ENCODE results near the gene KTN1.

The KTN1 gene

GRCh38 chr14:55583942-55584468 is 4.0 kb downstream of the KTN1 start:
- TF ChIP-seq GATA3 (IDR thresholded peaks at IDR 0.05; ENCODE audit: low read depth, low read length) (peak; percentile 75), GATA2 (IDR thresholded peaks at IDR 0.05; ENCODE audit: low read depth, low read length) (peak; percentile 87)

- TF ChIP-seq GATA3 (IDR thresholded peaks at IDR 0.05; ENCODE audit: low read depth, low read length) (no peak), GATA2 (IDR thresholded peaks at IDR 0.05; ENCODE audit: low read depth, low read length) (no peak)
These were observed 5.8 kb downstream of the KTN1 start for GRCh38 chr14:55585854-55586253.

GRCh38 chr14:55586411-55586810 is 6.4 kb downstream of the KTN1 start:
- TF ChIP-seq GATA2 (IDR thresholded peaks at IDR 0.05; ENCODE audit: low read depth, low read length) (no peak), GATA3 (IDR thresholded peaks at IDR 0.05; ENCODE audit: low read depth, low read length) (no peak)

GRCh38 chr14:55587847-55588246 is 7.8 kb downstream of the KTN1 start:
- TF ChIP-seq GATA3 (IDR thresholded peaks at IDR 0.05; ENCODE audit: low read depth, low read length): no peak
- TF ChIP-seq GATA2 (IDR thresholded peaks at IDR 0.05; ENCODE audit: low read depth, low read length): no peak

- TF ChIP-seq GATA2 (IDR thresholded peaks at IDR 0.05; ENCODE audit: low read depth, low read length) (no peak), GATA3 (IDR thresholded peaks at IDR 0.05; ENCODE audit: low read depth, low read length) (no peak)
These were observed 8.3 kb downstream of the KTN1 start for GRCh38 chr14:55588259-55588699.

- no peak for TF ChIP-seq GATA2 (IDR thresholded peaks at IDR 0.05; ENCODE audit: low read depth, low read length)
- no peak for TF ChIP-seq GATA3 (IDR thresholded peaks at IDR 0.05; ENCODE audit: low read depth, low read length)
These were observed 9.2 kb downstream of the KTN1 start for GRCh38 chr14:55589171-55589570.

GRCh38 chr14:55592436-55592835 is 12.4 kb downstream of the KTN1 start:
- no peak for TF ChIP-seq GATA3 (IDR thresholded peaks at IDR 0.05; ENCODE audit: low read depth, low read length)
- no peak for TF ChIP-seq GATA2 (IDR thresholded peaks at IDR 0.05; ENCODE audit: low read depth, low read length)

- TF ChIP-seq GATA3 (IDR thresholded peaks at IDR 0.05; ENCODE audit: low read depth, low read length) (no peak), GATA2 (IDR thresholded peaks at IDR 0.05; ENCODE audit: low read depth, low read length) (no peak)
These were observed 13.7 kb downstream of the KTN1 start for GRCh38 chr14:55593698-55594097.

- TF ChIP-seq GATA3 (IDR thresholded peaks at IDR 0.05; ENCODE audit: low read depth, low read length) (no peak), GATA2 (IDR thresholded peaks at IDR 0.05; ENCODE audit: low read depth, low read length) (no peak)
These were observed 19.4 kb downstream of the KTN1 start for GRCh38 chr14:55599250-55599879.

GRCh38 chr14:55600784-55601561 is 21.0 kb downstream of the KTN1 start:
- TF ChIP-seq GATA2 (IDR thresholded peaks at IDR 0.05; ENCODE audit: low read depth, low read length) (no peak), GATA3 (IDR thresholded peaks at IDR 0.05; ENCODE audit: low read depth, low read length) (no peak)

GRCh38 chr14:55603401-55603953 is 23.5 kb downstream of the KTN1 start:
- TF ChIP-seq GATA3 (IDR thresholded peaks at IDR 0.05; ENCODE audit: low read depth, low read length) (no peak), GATA2 (IDR thresholded peaks at IDR 0.05; ENCODE audit: low read depth, low read length) (no peak)

- TF ChIP-seq GATA3 (IDR thresholded peaks at IDR 0.05; ENCODE audit: low read depth, low read length) (no peak), GATA2 (IDR thresholded peaks at IDR 0.05; ENCODE audit: low read depth, low read length) (no peak)
These were observed 24.5 kb downstream of the KTN1 start for GRCh38 chr14:55604488-55604887.

GRCh38 chr14:55604900-55605418 is 25.0 kb downstream of the KTN1 start:
- TF ChIP-seq GATA2 (IDR thresholded peaks at IDR 0.05; ENCODE audit: low read depth, low read length) (no peak), GATA3 (IDR thresholded peaks at IDR 0.05; ENCODE audit: low read depth, low read length) (no peak)

GRCh38 chr14:55605793-55606192 is 25.8 kb downstream of the KTN1 start:
- TF ChIP-seq GATA3 (IDR thresholded peaks at IDR 0.05; ENCODE audit: low read depth, low read length): no peak
- TF ChIP-seq GATA2 (IDR thresholded peaks at IDR 0.05; ENCODE audit: low read depth, low read length): no peak

Measured in SH-SY5Y (cell line).